SK-N-SH treated with all-trans-retinoic acid at 6 μM for 48 hours (cell line): ENCODE measurements around the gene LYST.
"Not testable (repeated sequence)": the region's sequence is repeated elsewhere in the genome, so short reads cannot be mapped to it uniquely, and the experiment has no call there.

Experiments used
- ARNTL ChIP-seq: fragments of 450-650 bp; formaldehyde crosslinking; IDR thresholded peaks from 2 replicates; pipeline ENCODE4 v1.5.0; 2020; ENCODE audit warnings: low read depth, mild to moderate bottlenecking, moderate library complexity, borderline replicate concordance
- BACH2 ChIP-seq: fragments of 250-450 bp; sonication (Bioruptor Pico); IDR thresholded peaks from 2 replicates; pipeline ENCODE4 v1.9.0; 2021; ENCODE audit warnings: mild to moderate bottlenecking, borderline replicate concordance
- ESRRG ChIP-seq: fragments of 250-450 bp; sonication (Bioruptor Pico); IDR thresholded peaks from 2 replicates; pipeline ENCODE4 v1.6.1; 2021; ENCODE audit warnings: mild to moderate bottlenecking
- RARB ChIP-seq: fragments of 250-450 bp; sonication (Bioruptor Pico); IDR thresholded peaks from 2 replicates; pipeline ENCODE4 v1.8.0; 2021; ENCODE audit warnings: mild to moderate bottlenecking, moderate library complexity
- SNAI2 ChIP-seq: fragments of 250-450 bp; sonication (Bioruptor Pico); IDR thresholded peaks from 2 replicates; pipeline ENCODE4 v1.5.0; 2020; ENCODE audit warnings: mild to moderate bottlenecking, moderate library complexity
- ZFP3 ChIP-seq: fragments of 250-450 bp; sonication (Bioruptor Pico); IDR thresholded peaks from 2 replicates; pipeline ENCODE4 v1.5.0; 2020; ENCODE audit warnings: mild to moderate bottlenecking, moderate library complexity
- ZNF8 ChIP-seq: fragments of 450-650 bp; formaldehyde crosslinking; IDR thresholded peaks from 2 replicates; pipeline ENCODE4 v1.5.0; 2020; ENCODE audit warnings: mild to moderate bottlenecking, moderate library complexity
- TF ChIP-seq, protein P1 (sequence below): fragments of 250-450 bp; sonication (Bioruptor Pico); IDR thresholded peaks from 2 replicates; pipeline ENCODE4 v1.8.0; 2020; ENCODE audit warnings: mild to moderate bottlenecking, moderate library complexity, borderline replicate concordance
- TF ChIP-seq, protein P2 (sequence below): fragments of 250-450 bp; sonication (Bioruptor Pico); IDR thresholded peaks from 2 replicates; pipeline ENCODE4 v1.5.1; 2020; ENCODE audit warnings: low read depth, mild to moderate bottlenecking, moderate library complexity

DNA sequence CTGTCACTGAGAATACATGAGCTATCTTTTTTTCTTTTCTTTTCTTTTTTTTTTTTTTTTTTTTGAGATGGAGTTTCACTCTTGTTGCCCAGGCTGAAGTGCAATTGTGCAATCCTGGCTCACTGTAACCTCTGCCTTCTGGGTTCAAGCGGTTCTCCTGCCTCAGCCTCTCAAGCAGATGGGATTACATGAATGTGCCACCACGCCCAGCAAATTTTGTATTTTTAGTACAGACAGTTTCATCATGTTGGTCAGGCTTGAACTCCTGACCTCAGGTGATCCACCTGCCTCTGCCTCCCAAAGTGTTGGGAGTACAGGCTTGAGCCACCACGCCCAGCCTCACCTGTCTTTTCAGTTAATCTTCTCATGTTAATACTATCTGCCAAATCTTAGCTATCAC is 112.5 kb downstream of the LYST start:
- not testable (repeated sequence) for TF ChIP-seq ZNF8, ESRRG, ZFP3, SNAI2, RARB, ARNTL, BACH2 (CRISPR knock-in tag)
- TF ChIP-seq, protein P1, sequence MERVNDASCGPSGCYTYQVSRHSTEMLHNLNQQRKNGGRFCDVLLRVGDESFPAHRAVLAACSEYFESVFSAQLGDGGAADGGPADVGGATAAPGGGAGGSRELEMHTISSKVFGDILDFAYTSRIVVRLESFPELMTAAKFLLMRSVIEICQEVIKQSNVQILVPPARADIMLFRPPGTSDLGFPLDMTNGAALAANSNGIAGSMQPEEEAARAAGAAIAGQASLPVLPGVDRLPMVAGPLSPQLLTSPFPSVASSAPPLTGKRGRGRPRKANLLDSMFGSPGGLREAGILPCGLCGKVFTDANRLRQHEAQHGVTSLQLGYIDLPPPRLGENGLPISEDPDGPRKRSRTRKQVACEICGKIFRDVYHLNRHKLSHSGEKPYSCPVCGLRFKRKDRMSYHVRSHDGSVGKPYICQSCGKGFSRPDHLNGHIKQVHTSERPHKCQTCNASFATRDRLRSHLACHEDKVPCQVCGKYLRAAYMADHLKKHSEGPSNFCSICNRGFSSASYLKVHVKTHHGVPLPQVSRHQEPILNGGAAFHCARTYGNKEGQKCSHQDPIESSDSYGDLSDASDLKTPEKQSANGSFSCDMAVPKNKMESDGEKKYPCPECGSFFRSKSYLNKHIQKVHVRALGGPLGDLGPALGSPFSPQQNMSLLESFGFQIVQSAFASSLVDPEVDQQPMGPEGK (CRISPR knock-in tag), result not testable (repeated sequence)
- TF ChIP-seq, protein P2, sequence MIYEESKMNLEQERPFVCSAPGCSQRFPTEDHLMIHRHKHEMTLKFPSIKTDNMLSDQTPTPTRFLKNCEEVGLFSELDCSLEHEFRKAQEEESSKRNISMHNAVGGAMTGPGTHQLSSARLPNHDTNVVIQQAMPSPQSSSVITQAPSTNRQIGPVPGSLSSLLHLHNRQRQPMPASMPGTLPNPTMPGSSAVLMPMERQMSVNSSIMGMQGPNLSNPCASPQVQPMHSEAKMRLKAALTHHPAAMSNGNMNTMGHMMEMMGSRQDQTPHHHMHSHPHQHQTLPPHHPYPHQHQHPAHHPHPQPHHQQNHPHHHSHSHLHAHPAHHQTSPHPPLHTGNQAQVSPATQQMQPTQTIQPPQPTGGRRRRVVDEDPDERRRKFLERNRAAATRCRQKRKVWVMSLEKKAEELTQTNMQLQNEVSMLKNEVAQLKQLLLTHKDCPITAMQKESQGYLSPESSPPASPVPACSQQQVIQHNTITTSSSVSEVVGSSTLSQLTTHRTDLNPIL (CRISPR knock-in tag), result not testable (repeated sequence)
